K562 (cell line): ENCODE measurements around the gene TRIM33.

ENCODE experiments used
- HDGF ChIP-seq: fragments of 450-650 bp; IDR thresholded peaks from 2 replicates; pipeline ENCODE4 v1.6.1; 2016
- SAFB ChIP-seq: fragments of 200-400 bp; formaldehyde crosslinking; IDR thresholded peaks from 2 replicates; pipeline ENCODE4 v1.6.1; 2017; ENCODE audit warnings: low read depth, low read length, borderline replicate concordance
- SREBF2 ChIP-seq: sonication (generic); formaldehyde crosslinking; IDR thresholded peaks from 2 replicates; pipeline ENCODE4 v1.4.0; 2020; ENCODE audit warnings: mild to moderate bottlenecking, missing genetic modification reagents
- SRF ChIP-seq, 2 experiments: fragments of 250-450, 450-650 bp in 1 of 2; sonication (Bioruptor Pico) in 1 of 2; sonication (generic) in 1 of 2; formaldehyde crosslinking; IDR thresholded peaks; 2 replicates each; pipeline versions ENCODE4 v1.5.0 to v1.5.1; 2020 to 2022; ENCODE audit warnings: mild to moderate bottlenecking in 1 of 2, missing genetic modification reagents in 1 of 2
- U2AF2 ChIP-seq: fragments of 200-400 bp; formaldehyde crosslinking; optimal IDR thresholded peaks from 2 replicates; pipeline ENCODE3; 2017; ENCODE audit warnings: low read depth, mild to moderate bottlenecking, low read length
- TF ChIP-seq, protein P1 (sequence below), 3 experiments: IDR thresholded peaks in 2 of 3; conservative IDR thresholded peaks in 1 of 3; 2 replicates each; pipeline ENCODE4 v1.5.1; 2011 to 2012; ENCODE audit warnings: low read length in 3 of 3, mild to moderate bottlenecking in 3 of 3, control low read depth in 2 of 3, improper control_type of control experiment in 1 of 3, inconsistent platforms in 1 of 3, low read depth in 1 of 3, mixed read lengths in 1 of 3, moderate library complexity in 1 of 3; ENCODE audit not compliant: insufficient read depth in 2 of 3
- TF ChIP-seq, protein P2 (sequence below), 2 experiments: IDR thresholded peaks; 2 replicates each; pipeline ENCODE4 v1.6.1; 2011; ENCODE audit warnings: borderline replicate concordance in 1 of 2, control low read depth in 1 of 2, low read depth in 1 of 2, low read length in 1 of 2, mild to moderate bottlenecking in 1 of 2, mixed read lengths in 1 of 2, moderate library complexity in 1 of 2; ENCODE audit not compliant: insufficient read depth in 1 of 2, insufficient read length in 1 of 2, poor library complexity in 1 of 2, severe bottlenecking in 1 of 2; ENCODE audit errors: extremely low read depth in 1 of 2

DNA sequence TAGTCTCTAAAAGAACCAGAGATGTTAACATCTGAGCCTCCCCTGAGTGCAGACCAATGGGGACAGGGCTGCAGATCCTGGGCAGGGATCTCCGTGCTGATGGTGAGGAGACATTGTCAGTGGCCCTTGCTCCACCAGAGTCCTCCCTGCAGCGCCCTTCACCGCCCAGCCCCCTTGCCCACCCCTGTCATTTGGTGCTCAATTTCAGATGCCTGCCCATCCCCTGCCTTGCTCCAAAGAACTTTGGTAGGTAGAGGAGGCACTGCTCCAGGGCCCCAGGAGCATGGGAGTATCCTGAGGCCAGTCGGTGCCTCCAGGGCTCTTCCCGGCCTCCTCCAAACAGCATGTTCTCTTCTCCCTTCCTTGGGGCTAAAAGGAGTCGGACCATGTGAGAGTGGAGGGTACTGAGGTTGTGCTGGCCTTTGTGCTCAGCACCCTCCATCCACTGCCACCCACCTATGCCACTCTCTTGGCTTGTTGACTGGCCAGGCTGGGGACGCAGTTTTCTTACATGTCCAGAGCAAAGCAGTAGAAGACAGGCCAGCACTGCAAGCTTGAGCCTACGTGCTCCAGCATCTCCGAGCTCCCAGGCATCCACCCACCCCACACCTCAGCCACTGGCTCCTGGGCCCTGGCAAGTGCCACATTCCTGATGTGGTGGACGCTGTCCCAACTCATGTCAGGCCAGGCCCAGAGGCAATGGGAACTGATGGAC, 160.1 kb downstream of the TRIM33 start:
- TF ChIP-seq U2AF2 (no peak), SREBF2 (CRISPR knock-in tag) (no peak), SAFB (no peak), HDGF (no peak), SRF (CRISPR knock-in tag; IDR thresholded peaks at IDR 0.05) (no peak)
- TF ChIP-seq, protein P1, sequence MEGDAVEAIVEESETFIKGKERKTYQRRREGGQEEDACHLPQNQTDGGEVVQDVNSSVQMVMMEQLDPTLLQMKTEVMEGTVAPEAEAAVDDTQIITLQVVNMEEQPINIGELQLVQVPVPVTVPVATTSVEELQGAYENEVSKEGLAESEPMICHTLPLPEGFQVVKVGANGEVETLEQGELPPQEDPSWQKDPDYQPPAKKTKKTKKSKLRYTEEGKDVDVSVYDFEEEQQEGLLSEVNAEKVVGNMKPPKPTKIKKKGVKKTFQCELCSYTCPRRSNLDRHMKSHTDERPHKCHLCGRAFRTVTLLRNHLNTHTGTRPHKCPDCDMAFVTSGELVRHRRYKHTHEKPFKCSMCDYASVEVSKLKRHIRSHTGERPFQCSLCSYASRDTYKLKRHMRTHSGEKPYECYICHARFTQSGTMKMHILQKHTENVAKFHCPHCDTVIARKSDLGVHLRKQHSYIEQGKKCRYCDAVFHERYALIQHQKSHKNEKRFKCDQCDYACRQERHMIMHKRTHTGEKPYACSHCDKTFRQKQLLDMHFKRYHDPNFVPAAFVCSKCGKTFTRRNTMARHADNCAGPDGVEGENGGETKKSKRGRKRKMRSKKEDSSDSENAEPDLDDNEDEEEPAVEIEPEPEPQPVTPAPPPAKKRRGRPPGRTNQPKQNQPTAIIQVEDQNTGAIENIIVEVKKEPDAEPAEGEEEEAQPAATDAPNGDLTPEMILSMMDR (IDR thresholded peaks at IDR 0.05 in 2 of 3, conservative IDR thresholded peaks at IDR 0.05 in 1 of 3; ENCODE audit: insufficient read depth in 2 of 3, low read depth in 1 of 3, low read length in 3 of 3): no peak
- TF ChIP-seq, protein P2, sequence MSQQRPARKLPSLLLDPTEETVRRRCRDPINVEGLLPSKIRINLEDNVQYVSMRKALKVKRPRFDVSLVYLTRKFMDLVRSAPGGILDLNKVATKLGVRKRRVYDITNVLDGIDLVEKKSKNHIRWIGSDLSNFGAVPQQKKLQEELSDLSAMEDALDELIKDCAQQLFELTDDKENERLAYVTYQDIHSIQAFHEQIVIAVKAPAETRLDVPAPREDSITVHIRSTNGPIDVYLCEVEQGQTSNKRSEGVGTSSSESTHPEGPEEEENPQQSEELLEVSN (IDR thresholded peaks at IDR 0.05; ENCODE audit: borderline replicate concordance in 1 of 2, extremely low read depth in 1 of 2, insufficient read depth in 1 of 2, insufficient read length in 1 of 2, low read depth in 1 of 2, low read length in 1 of 2, poor library complexity in 1 of 2, severe bottlenecking in 1 of 2): no peak
